ENCODE measurements around the gene TNFRSF19.
"Not testable (repeated sequence)": the region's sequence is repeated elsewhere in the genome, so short reads cannot be mapped to it uniquely, and the experiment has no call there.

The TNFRSF19 gene

GRCh38 chr13:23571431-23571830, 1.2 kb downstream of the TNFRSF19 start:
- no peak for DNase-seq

- DNase-seq, result no peak
Observed at GRCh38 chr13:23572836-23573235, 2.6 kb downstream of the TNFRSF19 start.

- DNase-seq, result no peak
Observed at GRCh38 chr13:23574421-23575145, 4.4 kb downstream of the TNFRSF19 start.

GRCh38 chr13:23575632-23576031, 5.4 kb downstream of the TNFRSF19 start:
- DNase-seq, result no peak

GRCh38 chr13:23578411-23579071, 8.3 kb downstream of the TNFRSF19 start:
- peak; percentile 62 for DNase-seq

- peak; percentile 79 for DNase-seq
Observed at GRCh38 chr13:23579072-23579895, 9.1 kb downstream of the TNFRSF19 start.

GRCh38 chr13:23579896-23580683, 9.9 kb downstream of the TNFRSF19 start:
- no peak for DNase-seq

GRCh38 chr13:23580684-23581060, 10.5 kb downstream of the TNFRSF19 start:
- DNase-seq, result peak; percentile 2

- DNase-seq, result no peak
Observed at GRCh38 chr13:23583491-23583890, 13.3 kb downstream of the TNFRSF19 start.

GRCh38 chr13:23584275-23584674, 14.1 kb downstream of the TNFRSF19 start:
- no peak for DNase-seq

- no peak for DNase-seq
Observed at GRCh38 chr13:23586336-23586735, 16.1 kb downstream of the TNFRSF19 start.

GRCh38 chr13:23588666-23589065, 18.5 kb downstream of the TNFRSF19 start:
- DNase-seq, result no peak

GRCh38 chr13:23592596-23592995, 22.4 kb downstream of the TNFRSF19 start:
- no peak for DNase-seq

GRCh38 chr13:23593148-23593547, 22.9 kb downstream of the TNFRSF19 start:
- no peak for DNase-seq

- not testable (repeated sequence) for DNase-seq
Observed at GRCh38 chr13:23594290-23594689, 24.1 kb downstream of the TNFRSF19 start.

GRCh38 chr13:23598369-23598768, 28.2 kb downstream of the TNFRSF19 start:
- DNase-seq, result no peak

GRCh38 chr13:23599083-23599925, 29.1 kb downstream of the TNFRSF19 start:
- no peak for DNase-seq

- DNase-seq, result no peak
Observed at GRCh38 chr13:23600100-23600499, 29.9 kb downstream of the TNFRSF19 start.

- DNase-seq, result no peak
Observed at GRCh38 chr13:23600534-23600933, 30.3 kb downstream of the TNFRSF19 start.

- no peak for DNase-seq
Observed at GRCh38 chr13:23605831-23606230, 35.6 kb downstream of the TNFRSF19 start.

- DNase-seq, result no peak
Observed at GRCh38 chr13:23608138-23608537, 37.9 kb downstream of the TNFRSF19 start.

Measured in OCI-M1 (cell line).